PFSK-1 (cell line): ENCODE data around the gene FBXO38.

Source experiments
- POLR2AphosphoS5 ChIP-seq: IDR thresholded peaks from 2 replicates; pipeline ENCODE4 v1.6.1; 2012; ENCODE audit warnings: low read depth, mild to moderate bottlenecking, control low read depth, low read length, moderate library complexity
- SIN3A ChIP-seq: IDR thresholded peaks from 2 replicates; pipeline ENCODE4 v1.6.1; 2012; ENCODE audit warnings: mild to moderate bottlenecking, low read length, moderate library complexity, borderline replicate concordance; ENCODE audit not compliant: insufficient read depth
- TAF1 ChIP-seq: IDR thresholded peaks from 2 replicates; pipeline ENCODE4 v1.6.1; 2012; ENCODE audit warnings: low read length, control low read depth, borderline replicate concordance; ENCODE audit not compliant: insufficient read depth
- TF ChIP-seq, protein P1 (sequence below), 2 experiments: IDR thresholded peaks; 2 replicates each; pipeline versions ENCODE4 v1.6.1 to v1.8.0; 2011 to 2012; ENCODE audit warnings: low read depth in 2 of 2, low read length in 2 of 2, control low read depth in 1 of 2, inconsistent platforms in 1 of 2, mild to moderate bottlenecking in 1 of 2, moderate library complexity in 1 of 2; ENCODE audit not compliant: insufficient read depth in 1 of 2

- TF ChIP-seq POLR2AphosphoS5, result no peak
- TF ChIP-seq, protein P1, sequence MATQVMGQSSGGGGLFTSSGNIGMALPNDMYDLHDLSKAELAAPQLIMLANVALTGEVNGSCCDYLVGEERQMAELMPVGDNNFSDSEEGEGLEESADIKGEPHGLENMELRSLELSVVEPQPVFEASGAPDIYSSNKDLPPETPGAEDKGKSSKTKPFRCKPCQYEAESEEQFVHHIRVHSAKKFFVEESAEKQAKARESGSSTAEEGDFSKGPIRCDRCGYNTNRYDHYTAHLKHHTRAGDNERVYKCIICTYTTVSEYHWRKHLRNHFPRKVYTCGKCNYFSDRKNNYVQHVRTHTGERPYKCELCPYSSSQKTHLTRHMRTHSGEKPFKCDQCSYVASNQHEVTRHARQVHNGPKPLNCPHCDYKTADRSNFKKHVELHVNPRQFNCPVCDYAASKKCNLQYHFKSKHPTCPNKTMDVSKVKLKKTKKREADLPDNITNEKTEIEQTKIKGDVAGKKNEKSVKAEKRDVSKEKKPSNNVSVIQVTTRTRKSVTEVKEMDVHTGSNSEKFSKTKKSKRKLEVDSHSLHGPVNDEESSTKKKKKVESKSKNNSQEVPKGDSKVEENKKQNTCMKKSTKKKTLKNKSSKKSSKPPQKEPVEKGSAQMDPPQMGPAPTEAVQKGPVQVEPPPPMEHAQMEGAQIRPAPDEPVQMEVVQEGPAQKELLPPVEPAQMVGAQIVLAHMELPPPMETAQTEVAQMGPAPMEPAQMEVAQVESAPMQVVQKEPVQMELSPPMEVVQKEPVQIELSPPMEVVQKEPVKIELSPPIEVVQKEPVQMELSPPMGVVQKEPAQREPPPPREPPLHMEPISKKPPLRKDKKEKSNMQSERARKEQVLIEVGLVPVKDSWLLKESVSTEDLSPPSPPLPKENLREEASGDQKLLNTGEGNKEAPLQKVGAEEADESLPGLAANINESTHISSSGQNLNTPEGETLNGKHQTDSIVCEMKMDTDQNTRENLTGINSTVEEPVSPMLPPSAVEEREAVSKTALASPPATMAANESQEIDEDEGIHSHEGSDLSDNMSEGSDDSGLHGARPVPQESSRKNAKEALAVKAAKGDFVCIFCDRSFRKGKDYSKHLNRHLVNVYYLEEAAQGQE (IDR thresholded peaks at IDR 0.05; ENCODE audit: insufficient read depth in 1 of 2, low read depth in 2 of 2, low read length in 2 of 2), result no peak
- no peak for TF ChIP-seq TAF1
- no peak for TF ChIP-seq SIN3A
Measured at GRCh38 chr5:148376198-148376597, 7.6 kb upstream of the FBXO38 start.
